ENCODE data around the gene SLITRK1. TPM values are rescaled to one million over a fixed set of nuclear protein-coding genes. Genes with fewer than 3 reads are reported as not detected.

Gene SLITRK1
- total RNA-seq, 2 donors from 2014 or later: 0.11 TPM; not detected in 1

- Histone ChIP-seq H3K4me3 (ENCODE audit: low read length) (peak overlapping the region; percentile 76), H3K9ac (ENCODE audit: extremely low read depth, low read length, poor library complexity, severe bottlenecking) (no peak overlapping the region), H3K4me1 (ENCODE audit: control insufficient read depth, insufficient read depth, low read length) (peaks cover 11% of the 10 kb centered on the region), H3K9me3 (ENCODE audit: control insufficient read depth, low read length) (no peaks in the 10 kb centered on the region), H3K36me3 (ENCODE audit: control insufficient read depth, insufficient read depth, low read length) (no peaks in the 10 kb centered on the region), H3K27ac (ENCODE audit: low read depth, low read length) (no peak overlapping the region), H3K27me3 (ENCODE audit: control insufficient read depth, insufficient read depth, low read length, poor library complexity, severe bottlenecking) (peaks cover 89% of the 10 kb centered on the region)
- TF ChIP-seq CTCF (conservative IDR thresholded peaks at IDR 0.05): no peak
- Mint-ChIP-seq H3K4me1 (peaks cover 36% of the 10 kb centered on the region), H3K36me3 (ENCODE audit: low read depth) (no peaks in the 10 kb centered on the region), H3K27ac (no peak overlapping the region), H3K27me3 (ENCODE audit: insufficient read depth) (peaks cover 82% of the 10 kb centered on the region), H3K4me3 (peak overlapping the region; percentile 61), H3K9me3 (no peaks in the 10 kb centered on the region)
- DNase-seq: peak; percentile 36
- WGBS, 2 experiments (ENCODE audit: insufficient coverage in 1 of 2, insufficient read length in 1 of 2): 0 to 2% methylated on average over 9 to 17 of the region's 19 CpGs
Observed at GRCh38 chr13:83881140-83881684, 1.1 kb downstream of the SLITRK1 start.

GRCh38 chr13:83880275-83881139 lies 1.8 kb downstream of the SLITRK1 start:
- H3K27ac Mint-ChIP-seq: no peak overlapping the region
- Histone ChIP-seq H3K4me3 (ENCODE audit: low read length) (peak overlapping the region; percentile 76), H3K4me1 (ENCODE audit: control insufficient read depth, insufficient read depth, low read length) (peaks cover 11% of the 10 kb centered on the region), H3K27ac (ENCODE audit: low read depth, low read length) (no peak overlapping the region), H3K9ac (ENCODE audit: extremely low read depth, low read length, poor library complexity, severe bottlenecking) (no peak overlapping the region), H3K9me3 (ENCODE audit: control insufficient read depth, low read length) (no peaks in the 10 kb centered on the region), H3K27me3 (ENCODE audit: control insufficient read depth, insufficient read depth, low read length, poor library complexity, severe bottlenecking) (peaks cover 91% of the 10 kb centered on the region), H3K36me3 (ENCODE audit: control insufficient read depth, insufficient read depth, low read length) (no peaks in the 10 kb centered on the region)
- TF ChIP-seq CTCF (conservative IDR thresholded peaks at IDR 0.05): no peak
- H3K27me3 Mint-ChIP-seq (ENCODE audit: insufficient read depth): peaks cover 80% of the 10 kb centered on the region
- H3K4me3 Mint-ChIP-seq: peak overlapping the region; percentile 61
- H3K4me1 Mint-ChIP-seq: peaks cover 36% of the 10 kb centered on the region
- WGBS, 2 experiments (ENCODE audit: insufficient coverage in 1 of 2, insufficient read length in 1 of 2): 12 to 13% methylated on average over 21 to 26 of the region's 26 CpGs
- no peaks in the 10 kb centered on the region for H3K9me3 Mint-ChIP-seq
- DNase-seq: peak; percentile 54
- no peaks in the 10 kb centered on the region for H3K36me3 Mint-ChIP-seq (ENCODE audit: low read depth)

GRCh38 chr13:83879431-83880171 lies 2.7 kb downstream of the SLITRK1 start:
- no peaks in the 10 kb centered on the region for H3K36me3 Mint-ChIP-seq (ENCODE audit: low read depth)

More at GRCh38 chr13:83879431-83880171, 2.7 kb downstream of the SLITRK1 start:
- no peak for TF ChIP-seq CTCF (conservative IDR thresholded peaks at IDR 0.05)
- no peak overlapping the region for H3K27ac Mint-ChIP-seq
- peak overlapping the region; percentile 47 for H3K4me3 Mint-ChIP-seq
- Histone ChIP-seq H3K27ac (ENCODE audit: low read depth, low read length) (no peak overlapping the region), H3K9me3 (ENCODE audit: control insufficient read depth, low read length) (no peaks in the 10 kb centered on the region), H3K4me1 (ENCODE audit: control insufficient read depth, insufficient read depth, low read length) (peaks cover 11% of the 10 kb centered on the region), H3K9ac (ENCODE audit: extremely low read depth, low read length, poor library complexity, severe bottlenecking) (no peak overlapping the region), H3K27me3 (ENCODE audit: control insufficient read depth, insufficient read depth, low read length, poor library complexity, severe bottlenecking) (peaks cover 84% of the 10 kb centered on the region), H3K4me3 (ENCODE audit: low read length) (peak overlapping the region; percentile 77), H3K36me3 (ENCODE audit: control insufficient read depth, insufficient read depth, low read length) (no peaks in the 10 kb centered on the region)
- 5 to 6% methylated on average over 18 to 33 of the region's 33 CpGs for WGBS, 2 experiments (ENCODE audit: insufficient coverage in 1 of 2, insufficient read length in 1 of 2)
- peak; percentile 56 for DNase-seq
- peaks cover 36% of the 10 kb centered on the region for H3K4me1 Mint-ChIP-seq
- H3K9me3 Mint-ChIP-seq: no peaks in the 10 kb centered on the region
- H3K27me3 Mint-ChIP-seq (ENCODE audit: insufficient read depth): peaks cover 77% of the 10 kb centered on the region
